ENCODE data around the gene HEATR5B.
"Not testable (repeated sequence)": the region's sequence is repeated elsewhere in the genome, so short reads cannot be mapped to it uniquely, and the experiment has no call there.

DNA sequence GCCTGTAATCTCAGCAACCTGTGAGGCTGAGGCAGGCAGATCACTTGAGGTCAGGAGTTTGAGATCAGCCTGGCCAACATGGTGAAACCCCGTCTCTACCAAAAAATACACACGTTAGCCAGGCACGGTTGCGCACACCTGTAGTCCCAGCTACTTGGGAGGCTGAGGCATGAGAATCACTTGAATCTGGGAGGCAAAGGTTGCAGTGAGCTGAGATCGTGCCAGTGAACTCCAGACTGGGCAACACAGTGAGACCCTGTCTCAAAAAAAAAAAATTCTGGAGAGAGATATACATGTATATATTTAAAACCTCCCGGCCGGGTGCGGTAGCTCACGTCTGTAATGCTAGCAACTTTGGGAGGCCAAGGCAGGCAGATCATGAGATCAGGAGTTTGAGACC, 84.8 kb downstream of the HEATR5B start:
- TF ChIP-seq, protein P1, sequence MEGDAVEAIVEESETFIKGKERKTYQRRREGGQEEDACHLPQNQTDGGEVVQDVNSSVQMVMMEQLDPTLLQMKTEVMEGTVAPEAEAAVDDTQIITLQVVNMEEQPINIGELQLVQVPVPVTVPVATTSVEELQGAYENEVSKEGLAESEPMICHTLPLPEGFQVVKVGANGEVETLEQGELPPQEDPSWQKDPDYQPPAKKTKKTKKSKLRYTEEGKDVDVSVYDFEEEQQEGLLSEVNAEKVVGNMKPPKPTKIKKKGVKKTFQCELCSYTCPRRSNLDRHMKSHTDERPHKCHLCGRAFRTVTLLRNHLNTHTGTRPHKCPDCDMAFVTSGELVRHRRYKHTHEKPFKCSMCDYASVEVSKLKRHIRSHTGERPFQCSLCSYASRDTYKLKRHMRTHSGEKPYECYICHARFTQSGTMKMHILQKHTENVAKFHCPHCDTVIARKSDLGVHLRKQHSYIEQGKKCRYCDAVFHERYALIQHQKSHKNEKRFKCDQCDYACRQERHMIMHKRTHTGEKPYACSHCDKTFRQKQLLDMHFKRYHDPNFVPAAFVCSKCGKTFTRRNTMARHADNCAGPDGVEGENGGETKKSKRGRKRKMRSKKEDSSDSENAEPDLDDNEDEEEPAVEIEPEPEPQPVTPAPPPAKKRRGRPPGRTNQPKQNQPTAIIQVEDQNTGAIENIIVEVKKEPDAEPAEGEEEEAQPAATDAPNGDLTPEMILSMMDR (conservative IDR thresholded peaks at IDR 0.05 in 1 of 2, IDR thresholded peaks at IDR 0.05 in 1 of 2; ENCODE audit: low read depth in 1 of 2, low read length in 2 of 2) = not testable (repeated sequence)
- TF ChIP-seq EZH2 (IDR thresholded peaks at IDR 0.05; ENCODE audit: low read length, missing control alignments) = not testable (repeated sequence)
